ENCODE measurements around the gene GJC2.

DNA sequence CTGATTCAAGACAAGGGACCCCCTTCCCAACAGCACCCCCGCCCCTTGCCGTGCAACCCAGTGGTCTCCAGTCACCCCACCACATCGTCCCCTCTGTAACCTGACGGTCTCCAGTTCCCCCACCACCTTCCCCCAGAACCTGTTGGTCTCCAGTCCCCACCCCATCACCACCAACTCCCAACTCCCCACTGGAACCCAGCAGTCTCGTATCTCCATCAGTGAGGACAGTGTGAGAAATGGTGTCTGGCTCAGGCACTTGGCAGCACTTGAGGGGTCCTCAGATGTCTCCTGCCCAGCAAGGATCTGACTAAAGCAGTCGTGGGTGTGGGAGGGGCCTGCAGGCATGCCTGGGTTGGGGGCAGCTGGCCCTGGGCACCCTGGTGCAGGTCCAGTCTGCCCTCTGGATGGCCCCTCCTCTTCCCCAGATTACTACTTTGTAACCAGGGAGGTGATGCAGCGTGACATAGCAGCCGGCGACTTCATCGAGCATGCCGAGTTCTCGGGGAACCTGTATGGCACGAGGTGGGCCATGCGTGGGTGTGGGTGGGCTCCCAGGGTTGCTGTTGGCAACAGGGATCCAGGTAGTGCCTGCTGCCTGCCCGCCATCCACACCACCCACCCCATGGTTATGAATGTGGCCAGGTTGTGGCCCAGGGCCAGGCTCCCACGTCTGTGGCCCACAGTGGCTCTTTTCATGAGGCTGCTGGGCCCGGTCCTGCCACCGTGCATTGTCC, 3.1 kb upstream of the GJC2 start:
- TF ChIP-seq, protein P1, sequence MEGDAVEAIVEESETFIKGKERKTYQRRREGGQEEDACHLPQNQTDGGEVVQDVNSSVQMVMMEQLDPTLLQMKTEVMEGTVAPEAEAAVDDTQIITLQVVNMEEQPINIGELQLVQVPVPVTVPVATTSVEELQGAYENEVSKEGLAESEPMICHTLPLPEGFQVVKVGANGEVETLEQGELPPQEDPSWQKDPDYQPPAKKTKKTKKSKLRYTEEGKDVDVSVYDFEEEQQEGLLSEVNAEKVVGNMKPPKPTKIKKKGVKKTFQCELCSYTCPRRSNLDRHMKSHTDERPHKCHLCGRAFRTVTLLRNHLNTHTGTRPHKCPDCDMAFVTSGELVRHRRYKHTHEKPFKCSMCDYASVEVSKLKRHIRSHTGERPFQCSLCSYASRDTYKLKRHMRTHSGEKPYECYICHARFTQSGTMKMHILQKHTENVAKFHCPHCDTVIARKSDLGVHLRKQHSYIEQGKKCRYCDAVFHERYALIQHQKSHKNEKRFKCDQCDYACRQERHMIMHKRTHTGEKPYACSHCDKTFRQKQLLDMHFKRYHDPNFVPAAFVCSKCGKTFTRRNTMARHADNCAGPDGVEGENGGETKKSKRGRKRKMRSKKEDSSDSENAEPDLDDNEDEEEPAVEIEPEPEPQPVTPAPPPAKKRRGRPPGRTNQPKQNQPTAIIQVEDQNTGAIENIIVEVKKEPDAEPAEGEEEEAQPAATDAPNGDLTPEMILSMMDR (IDR thresholded peaks at IDR 0.05; ENCODE audit: insufficient read depth, low read length) = no peak
- TF ChIP-seq POLR2AphosphoS5 (IDR thresholded peaks at IDR 0.05; ENCODE audit: low read depth) = no peak
- TF ChIP-seq, protein P2, sequence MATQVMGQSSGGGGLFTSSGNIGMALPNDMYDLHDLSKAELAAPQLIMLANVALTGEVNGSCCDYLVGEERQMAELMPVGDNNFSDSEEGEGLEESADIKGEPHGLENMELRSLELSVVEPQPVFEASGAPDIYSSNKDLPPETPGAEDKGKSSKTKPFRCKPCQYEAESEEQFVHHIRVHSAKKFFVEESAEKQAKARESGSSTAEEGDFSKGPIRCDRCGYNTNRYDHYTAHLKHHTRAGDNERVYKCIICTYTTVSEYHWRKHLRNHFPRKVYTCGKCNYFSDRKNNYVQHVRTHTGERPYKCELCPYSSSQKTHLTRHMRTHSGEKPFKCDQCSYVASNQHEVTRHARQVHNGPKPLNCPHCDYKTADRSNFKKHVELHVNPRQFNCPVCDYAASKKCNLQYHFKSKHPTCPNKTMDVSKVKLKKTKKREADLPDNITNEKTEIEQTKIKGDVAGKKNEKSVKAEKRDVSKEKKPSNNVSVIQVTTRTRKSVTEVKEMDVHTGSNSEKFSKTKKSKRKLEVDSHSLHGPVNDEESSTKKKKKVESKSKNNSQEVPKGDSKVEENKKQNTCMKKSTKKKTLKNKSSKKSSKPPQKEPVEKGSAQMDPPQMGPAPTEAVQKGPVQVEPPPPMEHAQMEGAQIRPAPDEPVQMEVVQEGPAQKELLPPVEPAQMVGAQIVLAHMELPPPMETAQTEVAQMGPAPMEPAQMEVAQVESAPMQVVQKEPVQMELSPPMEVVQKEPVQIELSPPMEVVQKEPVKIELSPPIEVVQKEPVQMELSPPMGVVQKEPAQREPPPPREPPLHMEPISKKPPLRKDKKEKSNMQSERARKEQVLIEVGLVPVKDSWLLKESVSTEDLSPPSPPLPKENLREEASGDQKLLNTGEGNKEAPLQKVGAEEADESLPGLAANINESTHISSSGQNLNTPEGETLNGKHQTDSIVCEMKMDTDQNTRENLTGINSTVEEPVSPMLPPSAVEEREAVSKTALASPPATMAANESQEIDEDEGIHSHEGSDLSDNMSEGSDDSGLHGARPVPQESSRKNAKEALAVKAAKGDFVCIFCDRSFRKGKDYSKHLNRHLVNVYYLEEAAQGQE (IDR thresholded peaks at IDR 0.05; ENCODE audit: insufficient replicate concordance, low read depth) = no peak

Data from HL-60 (cell line).